ENCODE measurements around the gene KCNF1.

Gene KCNF1

DNA sequence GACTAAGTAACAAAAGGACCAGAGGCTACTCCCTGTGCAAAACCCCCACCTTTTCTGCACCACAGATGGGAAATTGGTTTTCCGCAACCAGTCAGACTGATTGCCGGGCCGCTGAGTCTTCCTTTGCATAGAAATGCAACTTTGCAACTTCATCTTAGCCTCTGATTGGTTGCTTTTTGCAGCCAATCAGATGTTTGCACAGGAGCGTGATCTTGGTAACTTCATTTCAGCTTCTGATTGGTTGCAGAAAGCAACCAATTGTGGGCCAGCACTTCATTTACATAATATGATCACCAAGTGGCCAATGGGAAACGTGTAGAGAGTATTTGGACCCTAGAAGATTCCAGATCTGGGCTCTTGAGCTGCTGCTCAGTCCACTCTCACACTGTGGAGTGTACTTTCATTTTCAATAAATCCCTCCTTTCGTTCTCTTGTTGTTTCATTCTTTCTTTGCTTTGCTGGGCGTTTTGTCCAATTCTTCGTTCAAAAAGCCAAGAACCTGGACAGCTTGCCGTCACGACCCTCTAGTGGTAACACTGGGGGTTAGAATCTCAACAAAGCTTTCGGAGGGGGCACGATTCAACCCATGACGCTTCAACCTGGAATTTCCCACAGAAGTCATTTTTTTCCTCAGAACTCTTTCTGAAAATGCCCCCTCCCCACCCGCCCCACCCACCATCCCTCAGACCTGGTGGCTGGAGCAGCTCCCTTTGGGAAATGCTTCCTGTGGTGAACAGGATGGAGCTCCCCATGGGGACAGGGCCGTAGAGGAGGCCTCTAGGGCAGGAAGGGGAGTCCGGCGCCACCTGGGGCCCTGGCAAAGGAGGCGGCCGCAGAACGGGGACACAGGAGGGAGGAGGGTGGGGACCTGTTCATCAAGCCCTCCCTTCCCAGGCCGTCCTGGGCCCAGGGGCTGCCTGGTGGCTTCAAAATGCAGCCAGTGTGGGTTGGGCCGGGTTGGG is 31.8 kb upstream of the KCNF1 start:
- no peak for DNase-seq (ENCODE audit: extremely low read depth in 1 of 2, low read depth in 1 of 2)

DNA sequence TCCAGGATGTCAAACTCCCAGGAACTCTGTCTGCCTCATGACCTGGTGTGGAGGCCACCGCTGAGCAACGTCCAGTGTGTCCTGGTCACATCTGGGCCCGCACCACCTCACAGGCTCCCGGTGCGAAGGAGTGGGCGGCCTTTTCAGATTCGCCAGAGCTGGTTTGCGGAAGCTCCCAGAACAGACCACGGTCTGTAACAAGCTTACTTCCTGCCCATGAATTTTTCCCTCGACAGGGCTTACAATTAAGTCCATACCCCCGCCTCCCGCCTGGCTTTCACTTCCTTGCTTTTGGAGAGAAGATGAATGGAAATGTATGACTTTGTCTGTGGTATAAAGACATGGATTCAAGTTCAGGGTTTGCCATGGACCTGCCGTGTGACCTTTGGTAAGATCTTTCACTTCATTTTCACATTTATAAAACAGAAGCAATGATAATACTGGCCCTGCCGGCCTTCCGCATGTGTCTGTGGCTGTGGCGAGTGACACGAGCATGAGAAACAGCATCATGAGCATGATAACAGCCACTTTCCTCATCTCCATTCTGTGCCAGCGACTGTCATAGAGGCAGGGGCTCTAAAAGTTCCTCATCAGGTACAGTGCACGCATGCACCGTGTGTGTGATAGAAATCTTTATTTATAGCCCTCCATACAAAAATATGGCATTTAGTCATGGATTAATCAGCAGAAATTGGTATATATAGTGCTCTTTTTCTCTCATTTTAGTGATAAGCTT is 31.0 kb upstream of the KCNF1 start:
- DNase-seq (ENCODE audit: extremely low read depth in 1 of 2, low read depth in 1 of 2): no peak

DNA sequence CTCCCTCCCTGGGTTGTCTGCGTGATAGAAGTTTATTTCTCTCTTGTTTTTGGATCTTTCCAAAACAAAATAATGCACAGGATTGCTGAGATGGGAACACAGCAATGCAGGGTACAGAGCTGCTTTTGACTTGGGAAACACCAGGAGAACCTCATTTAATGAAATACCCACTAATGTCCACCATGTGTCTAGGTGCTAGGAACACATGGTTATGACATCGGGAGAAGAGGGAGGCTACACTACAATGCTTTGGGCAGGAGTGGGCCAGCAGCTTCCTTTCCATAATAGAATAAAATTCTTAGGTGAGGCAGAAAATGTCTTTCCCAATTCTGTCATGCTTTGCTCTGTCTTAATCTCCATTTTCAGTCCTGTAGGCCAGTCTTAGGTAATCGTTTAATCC is 29.2 kb upstream of the KCNF1 start:
- no peak for DNase-seq (ENCODE audit: extremely low read depth in 1 of 2, low read depth in 1 of 2)

DNA sequence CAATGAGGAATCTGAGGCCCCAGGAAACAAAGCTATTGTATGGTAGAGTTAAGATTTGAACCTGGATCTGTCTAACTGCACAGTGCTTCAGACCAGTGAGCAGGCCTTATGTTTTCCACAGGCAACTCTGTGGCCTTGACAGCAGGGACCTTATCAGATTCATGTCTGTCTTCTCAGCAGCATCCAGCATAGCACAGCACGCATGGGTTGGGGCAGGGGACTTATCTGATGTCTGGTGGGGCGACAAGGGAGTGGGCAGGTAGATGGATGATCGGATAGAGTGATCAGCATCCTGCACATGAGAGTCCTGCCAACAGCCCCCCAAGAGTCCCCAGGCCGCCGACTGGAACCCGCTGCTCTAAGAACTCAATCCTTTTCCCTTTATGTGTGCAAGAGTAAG is 28.7 kb upstream of the KCNF1 start:
- DNase-seq (ENCODE audit: extremely low read depth in 1 of 2, low read depth in 1 of 2): no peak

DNA sequence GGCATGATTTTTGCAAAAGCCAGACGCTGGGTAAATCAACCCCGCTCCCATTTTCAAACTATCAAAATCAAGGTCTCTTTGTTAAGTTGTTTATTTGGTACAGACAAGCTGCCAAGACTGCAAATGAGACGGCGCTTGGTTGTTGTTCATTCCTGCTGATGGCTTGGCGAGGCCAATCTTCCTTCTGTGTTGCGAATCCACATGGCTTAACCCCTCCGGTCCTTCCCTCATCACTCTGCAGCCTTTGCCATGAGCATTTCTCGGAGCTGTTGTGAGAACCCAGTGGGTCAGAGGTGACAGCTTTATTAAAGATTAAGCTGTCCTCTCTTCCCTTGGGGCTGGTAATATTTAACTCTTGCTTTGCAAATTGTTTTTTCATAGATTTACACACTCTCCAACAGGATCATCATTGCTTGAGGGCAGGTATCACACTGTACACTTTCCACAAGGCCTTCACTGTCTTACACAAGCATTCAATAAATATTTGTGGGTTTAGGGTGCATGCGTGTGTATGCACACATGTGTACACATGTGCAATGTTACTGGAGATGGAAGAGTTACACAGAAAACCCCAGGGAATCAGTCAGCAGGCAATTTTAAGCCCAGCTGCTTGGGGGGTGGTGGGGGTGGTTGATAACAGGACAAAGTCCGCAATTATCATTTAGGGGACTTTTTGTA is 27.8 kb upstream of the KCNF1 start:
- DNase-seq (ENCODE audit: extremely low read depth in 1 of 2, low read depth in 1 of 2): no peak

DNA sequence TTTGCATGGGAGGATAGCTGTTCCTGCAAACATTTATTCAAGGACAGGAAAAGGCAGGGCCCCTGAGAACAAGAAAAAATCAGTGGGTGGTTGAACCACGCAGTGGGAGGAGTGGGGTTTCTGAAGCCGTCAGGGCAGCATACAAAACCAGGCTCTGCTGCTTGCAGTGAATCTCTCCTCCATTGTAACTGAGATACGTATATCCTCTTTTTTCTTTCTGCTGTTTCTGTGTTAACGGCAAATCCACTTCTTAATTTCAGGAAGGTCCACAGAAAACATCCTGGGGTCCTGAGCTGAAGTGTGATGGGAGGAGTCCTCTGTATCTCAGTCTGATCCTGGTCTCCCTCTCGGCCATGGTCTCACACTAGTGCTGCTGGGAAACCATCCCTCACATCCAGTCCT is 27.2 kb upstream of the KCNF1 start:
- DNase-seq (ENCODE audit: extremely low read depth in 1 of 2, low read depth in 1 of 2): no peak

DNA sequence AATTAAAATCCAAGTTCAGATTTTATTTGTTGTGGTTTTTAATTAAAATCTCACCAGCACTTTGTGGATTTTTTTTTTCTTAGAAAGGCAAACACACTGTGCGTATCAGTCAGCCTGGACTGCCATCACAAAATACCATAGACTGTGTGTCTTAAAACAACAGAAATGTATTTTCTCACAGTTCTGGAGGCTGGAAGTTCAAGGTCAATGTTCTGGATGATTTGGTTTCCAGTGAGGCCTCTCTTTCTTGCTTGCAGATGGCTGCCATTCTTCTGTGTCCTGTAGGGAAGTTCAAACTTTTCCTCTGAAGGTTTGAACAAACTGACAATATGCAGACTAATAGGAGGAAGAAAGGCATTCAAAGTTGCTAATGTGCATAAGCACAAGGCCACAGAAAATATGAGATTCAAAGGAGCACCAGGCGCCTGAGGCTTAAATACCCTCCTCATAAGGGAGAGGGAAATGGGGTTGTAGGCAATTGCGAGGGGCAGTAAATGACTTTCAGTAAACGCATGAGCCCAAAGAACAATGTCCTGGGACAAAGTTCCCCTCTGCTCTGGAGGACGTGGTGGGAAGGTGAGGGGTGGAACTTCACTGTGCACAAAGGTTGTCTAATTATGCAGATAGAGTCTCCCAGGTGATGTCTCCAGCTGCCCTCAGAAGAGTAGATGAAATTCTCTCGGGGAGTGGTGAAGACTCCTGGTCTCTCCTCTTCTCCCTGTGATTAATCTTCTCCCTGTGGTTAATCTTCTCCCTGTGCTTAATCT is 26.5 kb upstream of the KCNF1 start:
- DNase-seq (ENCODE audit: extremely low read depth in 1 of 2, low read depth in 1 of 2): no peak

DNA sequence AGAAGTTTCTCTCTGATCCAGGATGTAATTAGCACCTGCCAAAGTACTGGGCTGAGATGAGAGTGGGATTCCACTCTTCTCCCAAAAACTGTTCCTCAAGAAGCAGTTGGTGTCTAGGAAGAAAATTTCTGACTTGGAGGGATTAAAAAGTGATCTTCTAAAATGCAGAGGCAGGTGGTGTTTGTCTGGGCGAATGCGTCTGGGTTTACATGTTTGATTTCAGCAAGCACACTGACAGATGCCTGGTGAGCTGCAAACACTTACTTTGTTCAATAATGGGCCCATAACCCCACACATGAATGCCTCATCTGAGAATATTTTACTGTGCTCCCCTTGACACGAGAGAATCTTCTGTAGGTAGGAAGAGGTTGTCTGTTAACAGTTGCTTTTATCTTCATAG is 24.3 kb upstream of the KCNF1 start:
- DNase-seq (ENCODE audit: extremely low read depth in 1 of 2, low read depth in 1 of 2): no peak

DNA sequence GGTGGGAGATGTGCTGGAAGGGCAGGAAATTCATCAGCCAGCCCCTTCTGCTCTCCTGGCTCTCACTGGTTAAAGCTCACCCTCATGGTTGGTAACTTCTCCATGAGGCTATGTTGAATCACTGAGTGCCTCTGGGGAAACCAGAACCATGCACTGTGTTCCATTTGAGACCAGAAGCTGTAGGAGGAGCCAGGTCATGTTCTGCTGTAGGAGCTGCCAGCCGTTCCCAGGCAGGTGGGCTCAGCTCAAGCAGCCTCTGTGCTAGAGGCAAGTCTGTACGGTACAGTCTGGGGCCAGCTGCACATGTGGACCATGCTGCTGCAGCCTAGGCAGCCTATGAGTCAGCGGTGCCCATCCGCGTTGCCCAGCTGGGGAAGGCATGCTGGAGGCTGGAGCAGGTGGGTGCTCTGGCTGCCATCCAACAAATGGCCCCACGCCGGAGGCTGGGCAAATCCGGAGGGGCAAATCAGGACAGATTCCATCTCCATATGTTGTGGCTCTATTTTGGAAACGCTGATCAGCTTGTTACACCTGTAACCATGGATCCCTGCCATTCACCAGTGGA is 22.0 kb upstream of the KCNF1 start:
- no peak for DNase-seq (ENCODE audit: extremely low read depth in 1 of 2, low read depth in 1 of 2)

DNA sequence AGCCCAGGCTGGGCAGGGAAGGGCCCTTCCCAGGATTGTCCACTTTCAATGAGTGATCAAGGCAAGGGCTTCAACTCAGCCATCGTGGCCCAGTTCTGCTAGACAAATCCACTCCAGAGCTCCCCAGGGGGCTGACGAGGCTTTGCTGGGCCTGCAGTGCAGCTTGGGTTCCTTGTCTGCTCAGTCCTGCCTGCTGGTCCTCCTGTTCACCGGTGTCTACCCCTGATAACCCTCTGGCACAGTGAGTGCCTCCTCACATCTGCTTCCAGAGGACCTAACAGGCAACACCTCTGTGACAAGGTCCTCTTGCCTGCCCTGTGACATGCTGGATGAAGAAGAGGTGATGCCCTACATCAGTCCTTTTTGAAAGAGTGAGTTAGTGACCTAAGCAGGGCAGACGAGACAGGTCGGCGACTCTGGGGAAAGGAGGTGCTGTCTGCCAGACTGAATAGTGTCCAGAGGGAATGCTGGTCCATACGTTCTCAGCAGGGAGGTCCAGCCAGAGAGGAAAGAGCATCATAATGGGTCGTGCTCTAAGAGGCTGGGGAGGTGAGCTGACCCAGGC is 20.9 kb upstream of the KCNF1 start:
- DNase-seq (ENCODE audit: extremely low read depth in 1 of 2, low read depth in 1 of 2): no peak

DNA sequence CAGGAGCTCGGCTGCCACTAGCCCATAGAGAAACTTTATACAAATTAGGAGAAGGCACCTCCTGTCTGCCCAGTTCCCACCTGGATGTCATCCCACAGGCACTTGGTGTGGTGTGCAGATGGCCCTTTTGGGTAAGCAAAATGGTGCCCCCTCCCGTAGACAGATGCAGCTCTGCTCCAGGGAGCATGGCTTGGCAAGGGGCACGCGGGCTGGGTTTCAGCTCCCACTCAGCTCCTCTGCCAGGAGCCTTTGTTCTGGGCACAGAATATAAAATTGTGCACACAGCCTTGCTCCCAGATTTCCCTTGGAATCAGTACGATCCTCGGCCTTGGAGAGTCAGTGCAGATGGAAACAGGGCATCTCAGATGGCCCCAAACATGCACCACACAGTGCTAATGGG is 20.3 kb upstream of the KCNF1 start:
- no peak for DNase-seq (ENCODE audit: extremely low read depth in 1 of 2, low read depth in 1 of 2)

DNA sequence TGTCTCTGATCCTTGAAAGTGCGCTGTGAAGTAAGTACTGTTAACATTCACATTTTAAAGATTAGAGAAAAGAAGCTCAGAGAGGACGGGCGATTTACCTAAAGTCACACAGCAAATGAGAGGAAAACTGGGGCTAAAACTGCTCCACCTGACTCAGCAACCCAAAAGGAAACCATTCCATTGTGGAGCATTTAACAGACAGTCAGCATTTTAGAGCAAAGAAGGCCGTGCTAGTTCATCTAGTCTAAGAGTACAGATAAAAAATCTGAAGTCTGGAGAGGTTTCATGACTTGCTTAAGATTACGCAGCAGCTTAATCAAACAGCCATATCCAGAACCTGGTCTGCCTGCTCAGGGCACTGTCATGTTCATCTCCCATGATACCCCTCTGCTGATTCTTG is 19.9 kb upstream of the KCNF1 start:
- DNase-seq (ENCODE audit: extremely low read depth in 1 of 2, low read depth in 1 of 2): no peak

DNA sequence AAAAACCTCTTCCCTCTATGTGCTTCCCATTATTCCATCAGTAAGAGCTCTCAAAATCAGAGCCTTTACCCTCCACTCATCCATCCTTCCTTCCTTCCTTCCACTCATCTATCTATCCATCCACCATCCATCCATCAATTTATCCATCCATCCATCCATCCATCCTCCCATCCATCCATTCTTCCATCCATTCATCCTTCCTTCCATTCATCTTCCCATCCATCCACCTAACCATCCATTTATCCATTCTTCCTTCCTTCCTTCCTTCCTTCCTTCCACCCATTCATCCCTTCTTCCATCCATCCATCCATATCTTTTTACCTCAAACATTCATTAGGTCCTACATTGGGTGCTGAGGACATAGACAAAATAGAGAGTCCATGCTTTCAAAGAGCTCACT is 19.4 kb upstream of the KCNF1 start:
- DNase-seq (ENCODE audit: extremely low read depth in 1 of 2, low read depth in 1 of 2): no peak

DNA sequence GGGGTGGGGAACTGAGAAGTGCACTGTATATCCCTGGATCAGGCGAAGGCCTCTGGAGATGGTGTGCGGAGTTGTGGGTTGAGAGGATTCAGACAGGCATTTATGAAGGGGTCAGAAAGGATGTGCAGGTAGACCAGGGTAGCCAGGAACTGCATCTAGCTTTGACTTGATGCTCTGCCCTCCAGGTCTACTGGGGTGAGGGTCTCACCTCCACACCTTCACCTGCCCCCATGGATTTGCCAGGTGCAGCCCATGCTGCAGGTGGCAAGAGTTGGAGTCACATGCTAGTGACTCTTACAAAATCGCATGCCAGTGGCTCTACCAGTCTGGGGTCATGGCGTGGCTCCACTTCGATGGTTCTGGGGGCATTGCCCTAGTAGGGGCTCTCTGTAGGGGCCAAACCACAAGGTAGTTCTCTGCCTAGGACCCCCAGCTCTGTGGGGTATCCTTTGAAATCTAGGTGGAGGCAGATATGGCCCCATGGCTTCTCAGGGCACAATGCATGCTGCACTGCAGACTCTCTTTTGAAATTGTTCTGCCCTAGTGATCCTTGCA is 18.9 kb upstream of the KCNF1 start:
- DNase-seq (ENCODE audit: extremely low read depth in 1 of 2, low read depth in 1 of 2): no peak

DNA sequence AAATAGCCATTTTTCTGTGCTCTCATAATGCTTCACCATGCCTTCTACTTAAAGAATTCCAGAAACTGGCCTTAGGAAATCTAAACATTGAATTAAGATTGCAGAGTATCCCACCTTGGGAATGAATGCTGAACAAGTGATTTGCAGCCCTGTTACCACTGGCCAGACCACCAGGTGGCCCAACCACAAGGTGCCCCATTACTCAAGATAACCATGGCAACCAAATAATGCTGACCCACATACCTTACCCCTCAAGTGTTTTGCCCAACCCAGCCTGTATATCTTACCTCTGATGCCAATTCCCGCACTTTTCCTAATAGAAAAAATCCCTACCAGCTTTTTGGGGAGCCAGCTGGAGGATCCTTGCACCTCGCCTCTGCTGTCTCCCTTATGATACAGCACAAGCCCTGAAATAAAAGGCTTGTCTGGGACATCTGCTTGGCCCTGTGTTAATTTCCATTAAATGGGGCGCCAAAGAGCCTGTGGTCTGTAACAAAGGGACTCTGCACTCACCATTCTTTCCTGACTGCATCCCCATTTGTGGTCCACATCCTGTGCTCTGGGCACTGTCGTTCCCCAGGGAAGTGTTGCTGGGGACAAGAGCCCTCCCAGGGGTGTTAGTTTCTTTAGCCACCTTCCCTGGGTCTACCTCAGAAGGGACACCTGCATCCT is 17.3 kb upstream of the KCNF1 start:
- DNase-seq (ENCODE audit: extremely low read depth in 1 of 2, low read depth in 1 of 2): no peak

DNA sequence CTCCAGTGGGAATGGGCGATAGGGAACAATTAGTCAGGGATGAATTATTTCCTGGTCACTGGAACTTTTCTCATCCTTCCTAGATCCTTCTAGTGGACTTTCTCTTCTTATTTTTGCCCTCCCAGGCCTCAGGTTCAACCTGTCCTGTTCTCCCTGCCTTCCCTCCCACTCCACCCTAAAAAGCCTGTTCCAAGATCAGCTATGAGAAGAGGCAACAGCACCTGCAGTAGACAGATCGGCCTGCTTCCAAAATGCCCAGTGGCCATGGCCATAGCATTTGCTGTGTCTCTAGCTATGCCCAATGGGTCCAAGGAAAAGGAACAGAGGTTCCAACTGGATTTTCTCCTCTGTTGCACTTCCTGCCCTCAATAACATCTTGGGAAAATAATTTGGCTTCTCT is 16.5 kb upstream of the KCNF1 start:
- no peak for DNase-seq (ENCODE audit: extremely low read depth in 1 of 2, low read depth in 1 of 2)

DNA sequence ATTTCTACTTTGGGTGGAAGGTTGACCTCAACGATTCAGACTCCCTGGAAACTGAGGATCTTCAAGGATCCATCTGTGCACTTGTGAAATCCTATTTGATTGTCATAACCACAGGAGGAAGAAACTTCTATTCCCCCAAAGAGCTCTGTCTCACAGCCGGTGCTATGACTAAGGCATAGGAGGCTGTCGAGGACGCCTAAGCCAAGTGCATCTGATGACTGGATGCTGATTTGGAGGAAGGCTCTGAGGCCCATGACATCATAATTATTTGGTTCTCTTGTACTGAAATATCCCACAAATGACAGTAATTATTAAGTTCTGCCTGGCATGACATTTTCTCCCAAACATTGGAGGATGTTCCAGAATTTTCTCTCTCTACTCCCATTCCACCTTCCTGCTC is 13.8 kb upstream of the KCNF1 start:
- DNase-seq (ENCODE audit: extremely low read depth in 1 of 2, low read depth in 1 of 2): no peak

DNA sequence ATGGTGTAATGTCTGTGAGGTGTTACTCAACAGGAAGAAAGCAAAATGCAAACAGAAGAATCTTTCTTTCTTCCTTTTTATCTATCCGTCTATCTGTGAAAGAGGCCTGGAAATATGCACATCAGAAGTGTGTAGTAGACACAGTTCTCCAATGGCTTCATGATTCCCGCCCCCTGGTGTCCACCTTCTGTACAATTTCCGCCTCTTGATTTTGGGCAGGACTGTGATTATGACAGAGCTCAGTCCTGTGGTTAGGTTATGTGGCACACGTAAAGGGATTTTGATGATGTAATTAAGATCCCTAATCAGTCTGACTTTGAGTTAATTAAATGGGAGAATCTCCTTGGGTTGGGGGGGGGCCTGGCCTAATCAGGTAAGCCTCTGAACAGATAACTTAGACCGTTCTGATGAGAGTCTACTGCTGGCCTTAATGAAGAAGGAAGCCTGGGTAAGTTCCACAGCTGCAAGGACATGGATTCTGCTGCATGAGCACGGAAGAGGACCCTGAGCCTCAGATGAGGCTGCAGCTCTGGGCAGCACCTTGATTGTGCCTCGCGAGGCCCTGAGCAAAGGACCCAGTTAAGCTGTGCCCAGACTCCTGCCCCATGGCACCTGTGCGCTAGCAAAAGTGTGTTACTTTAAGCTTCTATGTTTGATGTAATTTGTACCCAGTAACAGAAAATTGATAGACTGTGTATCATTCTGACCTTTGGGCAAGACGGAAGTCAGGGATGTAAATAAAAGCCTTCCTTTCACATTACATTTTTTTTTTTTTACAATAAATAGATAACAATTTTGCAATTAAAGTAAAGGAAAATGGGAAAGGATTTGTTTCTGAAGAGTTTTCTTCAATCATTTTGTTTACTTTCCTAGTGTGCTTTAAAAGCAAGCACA is 11.3 kb upstream of the KCNF1 start:
- DNase-seq (ENCODE audit: extremely low read depth in 1 of 2, low read depth in 1 of 2): no peak
